GM15510 (cell line): ENCODE data around the gene DNMT3A.

Source experiments
- POLR2A ChIP-seq: IDR thresholded peaks from 3 replicates; pipeline ENCODE4 v1.6.1; 2011; ENCODE audit warnings: borderline replicate concordance; ENCODE audit not compliant: insufficient read length; ENCODE audit errors: extremely low read depth

The DNMT3A gene

GRCh38 chr2:25375989-25376545, 34.3 kb upstream of the DNMT3A start:
- no peak for TF ChIP-seq POLR2A

GRCh38 chr2:25375371-25375988, 33.8 kb upstream of the DNMT3A start:
- no peak for TF ChIP-seq POLR2A

GRCh38 chr2:25374827-25375226, 33.1 kb upstream of the DNMT3A start:
- TF ChIP-seq POLR2A: no peak

- TF ChIP-seq POLR2A: no peak
Measured at GRCh38 chr2:25374411-25374810, 32.7 kb upstream of the DNMT3A start.

- no peak for TF ChIP-seq POLR2A
Measured at GRCh38 chr2:25373269-25373981, 31.7 kb upstream of the DNMT3A start.

- TF ChIP-seq POLR2A: no peak
Measured at GRCh38 chr2:25372405-25373268, 30.9 kb upstream of the DNMT3A start.

GRCh38 chr2:25371253-25372241, 29.8 kb upstream of the DNMT3A start:
- TF ChIP-seq POLR2A: no peak

GRCh38 chr2:25369876-25370275, 28.2 kb upstream of the DNMT3A start:
- no peak for TF ChIP-seq POLR2A

GRCh38 chr2:25369439-25369838, 27.7 kb upstream of the DNMT3A start:
- no peak for TF ChIP-seq POLR2A

- no peak for TF ChIP-seq POLR2A
Measured at GRCh38 chr2:25368660-25369059, 26.9 kb upstream of the DNMT3A start.

- TF ChIP-seq POLR2A: no peak
Measured at GRCh38 chr2:25367296-25367695, 25.6 kb upstream of the DNMT3A start.

GRCh38 chr2:25366629-25367028, 24.9 kb upstream of the DNMT3A start:
- TF ChIP-seq POLR2A: no peak

GRCh38 chr2:25365241-25365640, 23.5 kb upstream of the DNMT3A start:
- TF ChIP-seq POLR2A: no peak

GRCh38 chr2:25363733-25364132, 22.0 kb upstream of the DNMT3A start:
- no peak for TF ChIP-seq POLR2A

- peak; percentile 60 for TF ChIP-seq POLR2A
Measured at GRCh38 chr2:25362434-25363145, 20.9 kb upstream of the DNMT3A start.
